ENCODE results near the gene CTH.
A peak's percentile ranks its signal among the peaks of the same experiment; 100 is the strongest.
"Not testable (repeated sequence)": the region's sequence is repeated elsewhere in the genome, so short reads cannot be mapped to it uniquely, and the experiment has no call there.

Gene CTH

DNA sequence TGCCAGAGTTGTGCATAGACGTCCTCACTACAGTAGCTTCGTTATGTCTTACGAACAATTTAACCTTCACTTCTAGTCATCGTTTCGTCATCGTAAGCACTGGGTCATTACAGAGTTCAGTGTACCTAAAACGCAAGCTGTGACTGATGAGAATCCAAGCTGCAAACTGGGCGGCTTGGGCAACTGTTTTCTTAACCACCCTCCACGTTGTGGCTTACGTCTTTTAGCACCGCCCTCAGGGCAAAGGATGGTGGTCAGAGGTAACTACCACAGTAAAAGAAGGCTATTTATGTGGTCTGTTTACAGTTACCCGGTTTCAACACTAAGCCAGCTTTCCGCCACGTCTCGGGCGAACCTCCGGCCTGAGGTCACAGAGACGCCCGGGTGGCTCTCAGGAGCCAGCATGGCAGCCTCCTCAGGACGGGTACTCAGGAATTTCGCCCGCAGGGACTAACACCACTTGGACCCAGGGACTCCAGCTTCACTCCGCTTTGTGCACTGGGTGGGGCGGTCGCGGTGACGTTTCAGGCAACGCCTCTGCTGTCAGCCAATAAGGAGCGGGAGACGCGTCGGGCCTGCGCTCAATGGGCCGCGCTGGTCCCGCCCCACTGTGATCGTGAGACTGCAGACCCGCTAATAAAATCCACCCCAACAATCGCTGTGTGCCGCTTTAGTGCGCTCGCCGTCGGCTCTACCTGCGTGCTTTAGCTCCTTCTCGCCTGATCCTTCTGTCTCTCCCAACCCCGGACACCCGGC is at the start of gene CTH:
CTH (plus strand) TSS at position 665 of the 756 bp plus-strand sequence. CDS start 148 bp downstream, outside the sequence.
- Histone ChIP-seq H3K27me3 (peaks cover 19% of the 10 kb centered on the region), H3K9me3 (no peaks in the 10 kb centered on the region), H3K36me3 (no peaks in the 10 kb centered on the region), H3K27ac (peak within 1 kb of the TSS; percentile 85), H3K4me1 (ENCODE audit: control insufficient read depth in 1 of 2, insufficient read depth in 1 of 2, low read depth in 1 of 2, low read length in 1 of 2) (peaks cover 13 to 15% of the 10 kb centered on the region in 2 experiments), H3K4me3 (ENCODE audit: low read depth in 1 of 2, low read length in 1 of 2) (peak within 1 kb of the TSS; percentile 65 to 74)
- TF ChIP-seq, protein P1, sequence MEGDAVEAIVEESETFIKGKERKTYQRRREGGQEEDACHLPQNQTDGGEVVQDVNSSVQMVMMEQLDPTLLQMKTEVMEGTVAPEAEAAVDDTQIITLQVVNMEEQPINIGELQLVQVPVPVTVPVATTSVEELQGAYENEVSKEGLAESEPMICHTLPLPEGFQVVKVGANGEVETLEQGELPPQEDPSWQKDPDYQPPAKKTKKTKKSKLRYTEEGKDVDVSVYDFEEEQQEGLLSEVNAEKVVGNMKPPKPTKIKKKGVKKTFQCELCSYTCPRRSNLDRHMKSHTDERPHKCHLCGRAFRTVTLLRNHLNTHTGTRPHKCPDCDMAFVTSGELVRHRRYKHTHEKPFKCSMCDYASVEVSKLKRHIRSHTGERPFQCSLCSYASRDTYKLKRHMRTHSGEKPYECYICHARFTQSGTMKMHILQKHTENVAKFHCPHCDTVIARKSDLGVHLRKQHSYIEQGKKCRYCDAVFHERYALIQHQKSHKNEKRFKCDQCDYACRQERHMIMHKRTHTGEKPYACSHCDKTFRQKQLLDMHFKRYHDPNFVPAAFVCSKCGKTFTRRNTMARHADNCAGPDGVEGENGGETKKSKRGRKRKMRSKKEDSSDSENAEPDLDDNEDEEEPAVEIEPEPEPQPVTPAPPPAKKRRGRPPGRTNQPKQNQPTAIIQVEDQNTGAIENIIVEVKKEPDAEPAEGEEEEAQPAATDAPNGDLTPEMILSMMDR (IDR thresholded peaks at IDR 0.05), result no peak

DNA sequence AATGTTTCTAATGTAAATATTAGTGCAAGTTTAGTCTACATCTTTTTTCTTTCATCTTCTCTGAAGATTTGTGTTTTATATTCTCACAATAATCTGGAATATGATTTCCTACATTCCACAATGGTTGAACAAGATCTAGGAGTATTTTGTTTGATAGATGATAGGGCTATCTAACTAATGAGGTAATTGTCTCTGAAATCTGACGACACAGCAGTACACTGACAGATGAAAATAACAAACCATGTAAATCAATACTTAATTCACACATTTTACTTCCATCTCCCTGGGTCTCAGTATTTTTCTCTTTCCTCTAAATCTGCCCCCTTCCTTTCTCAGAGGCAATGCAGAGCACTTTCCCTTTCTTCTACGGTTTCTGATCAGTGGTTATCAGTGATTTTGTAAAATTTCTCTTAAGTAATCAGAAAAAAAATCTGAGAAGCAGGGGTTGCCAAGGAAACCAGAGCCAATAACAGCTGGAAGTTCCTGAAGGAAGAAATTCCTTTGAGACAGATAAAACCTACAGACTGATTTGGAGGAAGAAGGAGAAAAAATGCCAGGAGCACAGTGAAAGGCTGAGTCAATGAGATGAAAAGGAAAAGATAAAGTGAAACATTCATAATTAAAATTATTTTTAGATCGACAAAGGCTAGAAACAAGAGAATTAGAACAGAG is 49.2 kb upstream of the CTH start:
- Histone ChIP-seq H3K4me3 (ENCODE audit: low read depth in 1 of 2, low read length in 1 of 2) (no peak overlapping the region), H3K4me1 (ENCODE audit: control insufficient read depth in 1 of 2, insufficient read depth in 1 of 2, low read depth in 1 of 2, low read length in 1 of 2) (no peaks in the 10 kb centered on the region), H3K36me3 (no peaks in the 10 kb centered on the region), H3K27ac (no peak overlapping the region), H3K9me3 (no peaks in the 10 kb centered on the region), H3K27me3 (no peaks in the 10 kb centered on the region)
- TF ChIP-seq, protein P1 (IDR thresholded peaks at IDR 0.05), result no peak

DNA sequence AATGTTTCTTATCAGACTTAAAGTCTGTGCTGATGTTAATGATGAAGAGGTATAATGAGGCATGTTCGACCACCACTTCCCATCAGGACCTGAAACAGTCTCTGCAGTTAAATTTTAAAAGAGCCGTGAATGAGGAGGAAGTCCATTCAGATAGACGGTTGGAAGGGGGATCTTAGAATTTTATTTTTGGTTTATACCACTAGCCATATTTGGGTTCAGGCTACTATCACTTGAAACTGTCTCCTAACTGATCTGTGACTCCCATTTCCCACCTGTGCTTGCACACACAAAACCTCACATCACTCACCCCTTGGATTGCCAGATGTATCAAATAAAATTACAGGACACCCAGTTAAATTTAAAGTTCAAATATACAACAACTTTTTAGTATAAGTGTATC is 46.6 kb upstream of the CTH start:
- H3K36me3 ChIP-seq, result no peaks in the 10 kb centered on the region
- H3K4me3 ChIP-seq (ENCODE audit: low read depth in 1 of 2, low read length in 1 of 2), result no peak overlapping the region
- TF ChIP-seq, protein P1 (IDR thresholded peaks at IDR 0.05), result no peak

DNA sequence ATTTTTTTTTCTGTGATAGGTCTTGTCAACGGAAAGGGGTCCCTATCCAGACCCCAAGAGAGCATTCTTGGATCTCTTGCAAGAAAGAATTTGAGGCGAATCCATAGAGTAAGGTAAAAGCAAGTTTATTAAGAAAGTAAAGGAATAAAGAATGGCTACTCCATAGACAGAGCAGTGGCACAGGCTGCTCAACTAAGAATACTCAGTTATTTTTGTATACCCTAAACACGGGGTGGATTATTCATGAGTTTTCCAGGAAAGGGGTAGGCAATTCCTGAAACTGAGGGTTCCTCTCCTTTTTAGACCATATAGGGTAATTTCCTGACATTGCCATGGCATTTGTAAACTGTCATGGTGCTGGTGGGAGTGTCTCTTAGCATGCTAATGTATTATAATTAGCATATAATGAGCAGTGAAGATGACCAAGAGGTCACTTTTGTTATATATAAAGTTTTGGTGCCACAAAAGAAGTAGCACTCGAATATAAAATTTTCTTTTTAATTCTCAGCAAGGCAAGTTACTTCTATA is 44.6 kb upstream of the CTH start:
- H3K27ac ChIP-seq; H3K9me3 ChIP-seq; H3K4me1 ChIP-seq (ENCODE audit: control insufficient read depth in 1 of 2, insufficient read depth in 1 of 2, low read depth in 1 of 2, low read length in 1 of 2); H3K4me3 ChIP-seq (ENCODE audit: low read depth in 1 of 2, low read length in 1 of 2); H3K27me3 ChIP-seq; H3K36me3 ChIP-seq: not testable (repeated sequence)

More for the DNA sequence above, 46.6 kb upstream of the CTH start:
- Histone ChIP-seq H3K27ac (no peak overlapping the region), H3K9me3 (no peaks in the 10 kb centered on the region), H3K27me3 (no peaks in the 10 kb centered on the region), H3K4me1 (ENCODE audit: control insufficient read depth in 1 of 2, insufficient read depth in 1 of 2, low read depth in 1 of 2, low read length in 1 of 2) (no peaks in the 10 kb centered on the region)

- not testable (repeated sequence) for H3K4me3 ChIP-seq (ENCODE audit: low read depth in 1 of 2, low read length in 1 of 2); H3K27me3 ChIP-seq; H3K9me3 ChIP-seq; H3K36me3 ChIP-seq; H3K27ac ChIP-seq; H3K4me1 ChIP-seq (ENCODE audit: control insufficient read depth in 1 of 2, insufficient read depth in 1 of 2, low read depth in 1 of 2, low read length in 1 of 2)
Observed at GRCh38 chr1:70366997-70367396, 44.1 kb upstream of the CTH start.

DNA sequence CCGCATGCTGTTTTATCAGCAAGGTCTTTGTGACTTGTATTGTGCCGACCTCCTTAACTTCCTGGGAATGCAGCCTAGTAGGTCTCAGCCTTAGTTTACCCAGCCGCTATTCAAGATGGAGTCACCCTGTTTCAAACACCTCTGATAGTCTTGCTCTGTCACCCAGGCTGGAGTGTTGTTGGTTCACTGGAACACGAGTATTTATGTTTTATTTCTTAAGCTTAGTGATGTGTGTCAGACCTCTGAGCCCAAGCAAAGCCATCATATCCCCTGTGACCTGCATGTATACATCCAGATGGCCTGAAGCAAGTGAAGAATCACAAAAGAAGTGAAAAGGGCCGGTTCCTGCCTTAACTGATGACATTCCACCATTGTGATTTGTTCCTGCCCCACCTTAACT is 43.7 kb upstream of the CTH start:
- H3K4me1 ChIP-seq (ENCODE audit: control insufficient read depth in 1 of 2, insufficient read depth in 1 of 2, low read depth in 1 of 2, low read length in 1 of 2), result not testable (repeated sequence)

GRCh38 chr1:70371586-70371985 is 39.5 kb upstream of the CTH start:
- H3K4me1 ChIP-seq (ENCODE audit: control insufficient read depth in 1 of 2, insufficient read depth in 1 of 2, low read depth in 1 of 2, low read length in 1 of 2); H3K27ac ChIP-seq; H3K9me3 ChIP-seq; H3K4me3 ChIP-seq (ENCODE audit: low read depth in 1 of 2, low read length in 1 of 2); H3K36me3 ChIP-seq; H3K27me3 ChIP-seq: not testable (repeated sequence)

More for the DNA sequence above, 43.7 kb upstream of the CTH start:
- not testable (repeated sequence) for H3K27me3 ChIP-seq; H3K9me3 ChIP-seq; H3K4me3 ChIP-seq (ENCODE audit: low read depth in 1 of 2, low read length in 1 of 2); H3K27ac ChIP-seq; H3K36me3 ChIP-seq

Measured in neutrophil (primary cell).